GM12878 (cell line): ENCODE results near the gene SLC6A3.

Experiments used
- BCLAF1 ChIP-seq: fragments of 450-650 bp; IDR thresholded peaks from 2 replicates; pipeline ENCODE4 v1.6.1; 2017; ENCODE audit warnings: antibody characterized with exemption, mild to moderate bottlenecking, moderate library complexity
- EZH2 ChIP-seq: IDR thresholded peaks from 2 replicates; pipeline ENCODE4 v1.6.1; 2012; ENCODE audit warnings: low read depth, mild to moderate bottlenecking, control low read depth, inconsistent platforms, low read length, borderline replicate concordance; ENCODE audit not compliant: control insufficient read depth
- HDAC2 ChIP-seq: fragments of 200-600 bp; sonication (generic); IDR thresholded peaks from 2 replicates; pipeline ENCODE4 v1.6.1; 2017
- JUNB ChIP-seq: IDR thresholded peaks from 2 replicates; pipeline ENCODE4 v1.6.1; 2016; ENCODE audit warnings: antibody characterized with exemption, mild to moderate bottlenecking
- MEF2A ChIP-seq: IDR thresholded peaks from 2 replicates; pipeline ENCODE4 v1.6.1; 2011; ENCODE audit warnings: low read depth, mild to moderate bottlenecking, low read length, moderate library complexity; ENCODE audit not compliant: insufficient read depth
- MXI1 ChIP-seq: fragments of 150-350 bp; IDR thresholded peaks from 2 replicates; pipeline ENCODE4 v1.6.1; 2011; ENCODE audit warnings: low read depth, mild to moderate bottlenecking, inconsistent platforms, low read length, improper control_type of control experiment
- MYC ChIP-seq: IDR thresholded peaks from 2 replicates; pipeline ENCODE4 v1.6.1; 2011; ENCODE audit warnings: mild to moderate bottlenecking, low read length, moderate library complexity, inconsistent platforms; ENCODE audit not compliant: insufficient read depth, insufficient replicate concordance, insufficient read length, severe bottlenecking
- POU2F2 ChIP-seq: IDR thresholded peaks from 3 replicates; pipeline ENCODE4 v1.6.1; 2011; ENCODE audit warnings: low read depth, mild to moderate bottlenecking, low read length, borderline replicate concordance
- RAD21 ChIP-seq: IDR thresholded peaks from 2 replicates; pipeline ENCODE4 v1.6.1; 2011; ENCODE audit warnings: mild to moderate bottlenecking, low read depth, low read length, moderate library complexity; ENCODE audit not compliant: insufficient read depth
- RCOR1 ChIP-seq: conservative IDR thresholded peaks from 2 replicates; pipeline ENCODE4 v1.6.1; 2012; ENCODE audit warnings: low read depth, low read length, improper control_type of control experiment
- TCF12 ChIP-seq: IDR thresholded peaks from 2 replicates; pipeline ENCODE4 v1.6.1; 2011; ENCODE audit warnings: low read depth, mild to moderate bottlenecking, low read length
- TF ChIP-seq, protein P1 (sequence below), 3 experiments: IDR thresholded peaks in 2 of 3; conservative IDR thresholded peaks in 1 of 3; 2 replicates each; pipeline ENCODE4 v1.5.1; 2011; ENCODE audit warnings: low read depth in 3 of 3, low read length in 3 of 3, mild to moderate bottlenecking in 3 of 3, control low read depth in 2 of 3, moderate library complexity in 2 of 3, inconsistent platforms in 1 of 3, mixed read lengths in 1 of 3; ENCODE audit not compliant: control insufficient read depth in 2 of 3, insufficient read depth in 1 of 3; ENCODE audit errors: extremely low read depth in 1 of 3
- TF ChIP-seq, protein P2 (sequence below): fragments of 450-650 bp; IDR thresholded peaks from 2 replicates; pipeline ENCODE4 v1.6.1; 2014; ENCODE audit warnings: mild to moderate bottlenecking
- TF ChIP-seq, protein P3 (sequence below): IDR thresholded peaks from 2 replicates; pipeline ENCODE4 v1.6.1; 2011; ENCODE audit warnings: low read depth, low read length, improper control_type of control experiment, borderline replicate concordance

DNA sequence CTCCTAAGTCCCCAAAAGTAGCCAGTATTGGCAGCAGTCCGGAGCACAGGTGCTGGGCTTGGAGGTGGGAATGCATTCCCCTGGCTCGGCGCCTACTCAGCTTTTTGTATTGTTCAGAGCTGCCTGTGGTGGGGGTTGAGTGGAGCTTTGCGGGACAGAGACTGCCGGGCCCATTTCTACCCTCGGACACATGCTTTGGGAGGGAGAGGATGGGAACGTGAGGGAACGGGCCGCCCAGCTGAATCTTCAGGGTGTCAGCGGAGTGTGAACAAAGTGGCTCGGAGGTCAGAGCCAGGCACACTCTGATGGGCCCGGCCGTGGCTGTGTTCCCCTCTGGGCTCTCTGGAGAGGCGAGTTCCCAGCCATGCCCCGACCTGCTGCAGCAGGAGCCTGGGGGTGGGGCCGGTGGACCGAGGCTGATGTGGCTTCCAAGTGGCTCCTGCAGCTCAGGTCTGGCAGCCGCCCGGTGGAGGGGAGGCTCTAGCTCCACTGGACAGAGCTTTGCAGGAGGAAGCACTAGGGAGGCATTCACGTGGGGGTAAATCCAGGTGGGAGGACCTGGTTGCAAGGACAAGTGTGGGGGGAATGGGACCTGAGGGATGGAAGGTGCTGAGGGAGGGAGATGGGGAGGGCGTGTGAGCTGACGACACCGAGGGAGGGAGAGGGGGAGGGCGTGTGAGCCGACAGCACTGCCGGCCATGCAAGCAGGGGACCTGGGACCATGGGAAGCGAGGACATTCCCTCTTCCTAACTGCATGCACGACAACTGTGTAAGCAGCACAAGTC lies 31.1 kb upstream of the SLC6A3 start:
- no peak for TF ChIP-seq BCLAF1
- TF ChIP-seq, protein P1, sequence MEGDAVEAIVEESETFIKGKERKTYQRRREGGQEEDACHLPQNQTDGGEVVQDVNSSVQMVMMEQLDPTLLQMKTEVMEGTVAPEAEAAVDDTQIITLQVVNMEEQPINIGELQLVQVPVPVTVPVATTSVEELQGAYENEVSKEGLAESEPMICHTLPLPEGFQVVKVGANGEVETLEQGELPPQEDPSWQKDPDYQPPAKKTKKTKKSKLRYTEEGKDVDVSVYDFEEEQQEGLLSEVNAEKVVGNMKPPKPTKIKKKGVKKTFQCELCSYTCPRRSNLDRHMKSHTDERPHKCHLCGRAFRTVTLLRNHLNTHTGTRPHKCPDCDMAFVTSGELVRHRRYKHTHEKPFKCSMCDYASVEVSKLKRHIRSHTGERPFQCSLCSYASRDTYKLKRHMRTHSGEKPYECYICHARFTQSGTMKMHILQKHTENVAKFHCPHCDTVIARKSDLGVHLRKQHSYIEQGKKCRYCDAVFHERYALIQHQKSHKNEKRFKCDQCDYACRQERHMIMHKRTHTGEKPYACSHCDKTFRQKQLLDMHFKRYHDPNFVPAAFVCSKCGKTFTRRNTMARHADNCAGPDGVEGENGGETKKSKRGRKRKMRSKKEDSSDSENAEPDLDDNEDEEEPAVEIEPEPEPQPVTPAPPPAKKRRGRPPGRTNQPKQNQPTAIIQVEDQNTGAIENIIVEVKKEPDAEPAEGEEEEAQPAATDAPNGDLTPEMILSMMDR (IDR thresholded peaks at IDR 0.05 in 2 of 3, conservative IDR thresholded peaks at IDR 0.05 in 1 of 3; ENCODE audit: control insufficient read depth in 2 of 3, extremely low read depth in 1 of 3, insufficient read depth in 1 of 3, low read depth in 3 of 3, low read length in 3 of 3): no peak
- no peak for TF ChIP-seq TCF12
- no peak for TF ChIP-seq MYC
- no peak for TF ChIP-seq JUNB
- no peak for TF ChIP-seq EZH2
- no peak for TF ChIP-seq POU2F2
- TF ChIP-seq, protein P2, sequence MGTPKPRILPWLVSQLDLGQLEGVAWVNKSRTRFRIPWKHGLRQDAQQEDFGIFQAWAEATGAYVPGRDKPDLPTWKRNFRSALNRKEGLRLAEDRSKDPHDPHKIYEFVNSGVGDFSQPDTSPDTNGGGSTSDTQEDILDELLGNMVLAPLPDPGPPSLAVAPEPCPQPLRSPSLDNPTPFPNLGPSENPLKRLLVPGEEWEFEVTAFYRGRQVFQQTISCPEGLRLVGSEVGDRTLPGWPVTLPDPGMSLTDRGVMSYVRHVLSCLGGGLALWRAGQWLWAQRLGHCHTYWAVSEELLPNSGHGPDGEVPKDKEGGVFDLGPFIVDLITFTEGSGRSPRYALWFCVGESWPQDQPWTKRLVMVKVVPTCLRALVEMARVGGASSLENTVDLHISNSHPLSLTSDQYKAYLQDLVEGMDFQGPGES: no peak
- TF ChIP-seq RCOR1: no peak
- no peak for TF ChIP-seq HDAC2
- TF ChIP-seq MXI1: no peak
- TF ChIP-seq, protein P3, sequence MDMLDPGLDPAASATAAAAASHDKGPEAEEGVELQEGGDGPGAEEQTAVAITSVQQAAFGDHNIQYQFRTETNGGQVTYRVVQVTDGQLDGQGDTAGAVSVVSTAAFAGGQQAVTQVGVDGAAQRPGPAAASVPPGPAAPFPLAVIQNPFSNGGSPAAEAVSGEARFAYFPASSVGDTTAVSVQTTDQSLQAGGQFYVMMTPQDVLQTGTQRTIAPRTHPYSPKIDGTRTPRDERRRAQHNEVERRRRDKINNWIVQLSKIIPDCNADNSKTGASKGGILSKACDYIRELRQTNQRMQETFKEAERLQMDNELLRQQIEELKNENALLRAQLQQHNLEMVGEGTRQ: no peak
- no peak for TF ChIP-seq RAD21
- no peak for TF ChIP-seq MEF2A
